Activated naive CD8-positive, alpha-beta T cell treated with anti-CD3 and anti-CD28 coated beads, Interleukin-2, amount 50 U/mL, for 16 hours (primary cell): ENCODE measurements around the gene ATXN7L3.

Experiments
- DNase-seq: peaks from one replicate; pipeline ENCODE4 v3.0.0-alpha.2; 2020; ENCODE audit warnings: low read depth, low spot score

Gene ATXN7L3

DNA sequence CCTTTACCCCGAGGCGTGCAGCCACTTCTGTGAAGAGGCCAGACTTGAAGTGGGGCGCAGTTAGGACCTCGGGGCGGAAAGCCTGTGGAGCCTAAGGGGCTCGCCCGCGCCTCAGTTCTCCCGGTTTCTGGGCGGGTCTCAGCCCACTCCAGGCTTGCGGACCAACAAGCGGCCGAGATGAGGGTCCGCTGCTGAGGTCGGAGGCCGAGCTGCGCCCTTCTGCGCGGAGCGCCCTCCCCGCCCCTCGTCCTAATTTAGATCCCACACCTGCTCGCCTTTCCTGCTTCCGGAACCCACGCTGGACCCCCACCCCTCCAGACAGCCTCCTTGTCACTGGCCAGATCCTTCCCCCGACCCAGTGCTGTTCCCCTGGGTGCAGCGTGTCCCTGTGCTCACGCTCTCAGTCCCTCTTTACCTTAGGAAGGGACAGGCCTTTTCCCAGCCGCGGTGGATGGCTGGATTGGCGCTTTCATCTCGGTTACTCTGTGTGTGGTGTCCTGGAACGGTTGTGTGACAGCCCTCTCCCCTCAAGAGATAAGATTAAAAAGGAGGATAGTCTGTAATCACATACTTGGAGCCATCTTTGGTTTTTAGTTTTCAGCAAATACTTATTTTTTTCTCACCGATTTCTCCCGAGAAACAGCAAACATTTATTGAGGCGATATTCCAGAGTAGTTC lies 933 bp upstream of the ATXN7L3 start:
- no peak for DNase-seq

- DNase-seq: no peak
Measured at GRCh38 chr17:44198721-44199552, 747 bp downstream of the ATXN7L3 start.

- DNase-seq: no peak
Measured at GRCh38 chr17:44197980-44198720, 1.5 kb downstream of the ATXN7L3 start.

DNA sequence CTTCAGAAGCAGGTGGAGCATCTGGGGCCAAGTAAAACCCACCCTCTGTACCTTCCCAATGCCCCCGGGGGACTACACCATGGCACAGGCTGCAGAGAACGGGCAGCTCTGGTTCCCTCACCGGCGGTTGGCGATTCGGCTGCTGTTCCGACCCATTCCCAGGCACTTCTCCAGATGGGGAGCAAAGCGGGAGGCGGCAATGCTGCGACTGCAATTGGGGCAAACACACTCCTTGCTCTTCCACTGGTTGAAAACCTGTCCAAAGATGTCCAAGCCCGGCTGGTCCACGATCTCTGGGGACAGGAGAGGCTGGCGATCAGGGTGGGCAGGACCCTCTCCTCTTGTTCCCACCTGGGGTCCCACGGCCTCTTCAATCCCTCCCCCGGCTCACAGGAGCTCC lies 2.6 kb downstream of the ATXN7L3 start:
- DNase-seq: no peak

DNA sequence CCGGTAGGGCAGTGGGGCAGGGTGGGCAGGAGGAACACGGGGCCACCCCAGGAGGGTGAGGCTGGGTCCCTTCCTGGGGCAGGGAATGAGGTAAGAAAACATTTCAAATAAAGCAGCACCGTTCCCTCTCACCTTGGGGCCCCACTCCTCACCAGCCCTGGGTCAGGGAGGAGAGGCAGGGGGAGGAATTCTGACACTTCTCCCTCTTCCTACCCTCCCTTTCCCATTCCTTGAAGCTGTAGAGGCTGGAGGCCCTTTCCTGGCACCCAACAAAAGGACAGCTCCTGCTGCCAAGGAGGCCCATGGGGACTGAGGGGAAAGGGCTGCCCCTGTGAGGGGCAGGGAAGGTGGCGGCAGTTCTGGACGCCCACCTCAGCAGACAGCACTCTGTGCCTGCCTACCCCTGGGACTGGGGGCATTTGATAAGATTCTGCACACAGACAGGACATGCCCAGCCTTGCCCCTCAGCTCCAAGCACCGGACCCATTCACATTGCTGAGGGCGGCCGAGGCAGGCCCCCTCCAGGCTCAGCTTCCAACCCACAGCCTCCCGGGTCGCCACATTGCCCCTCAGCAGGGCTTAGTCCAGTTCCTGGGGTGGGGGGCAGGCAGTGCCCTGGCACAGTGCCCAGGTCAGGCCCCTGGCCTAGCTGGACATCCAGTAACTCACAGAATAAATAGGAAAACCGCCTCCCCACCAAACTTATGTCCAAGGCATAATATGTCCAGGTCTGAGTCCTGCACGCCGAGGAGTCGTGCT lies 6.2 kb downstream of the ATXN7L3 start:
- no peak for DNase-seq

DNA sequence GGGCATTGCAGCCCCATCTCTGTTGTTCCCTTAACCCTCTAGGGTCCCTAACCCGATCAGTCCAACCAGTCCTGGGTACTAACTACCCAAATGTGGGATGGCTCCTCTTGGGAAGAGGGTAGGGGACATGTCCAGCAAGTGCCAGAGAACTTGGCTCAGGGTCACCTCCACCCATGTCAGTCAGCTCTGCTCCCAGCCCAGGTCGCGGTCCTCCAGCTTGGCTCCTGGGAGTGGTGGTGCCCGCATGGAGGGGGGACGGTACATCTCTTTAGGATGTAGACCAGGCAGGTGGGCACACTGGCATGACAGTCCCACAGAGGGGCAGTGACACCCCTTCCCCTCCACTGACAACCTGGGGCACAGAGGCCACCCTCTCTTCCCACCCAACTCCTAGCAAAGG lies 6.9 kb downstream of the ATXN7L3 start:
- DNase-seq: no peak

DNA sequence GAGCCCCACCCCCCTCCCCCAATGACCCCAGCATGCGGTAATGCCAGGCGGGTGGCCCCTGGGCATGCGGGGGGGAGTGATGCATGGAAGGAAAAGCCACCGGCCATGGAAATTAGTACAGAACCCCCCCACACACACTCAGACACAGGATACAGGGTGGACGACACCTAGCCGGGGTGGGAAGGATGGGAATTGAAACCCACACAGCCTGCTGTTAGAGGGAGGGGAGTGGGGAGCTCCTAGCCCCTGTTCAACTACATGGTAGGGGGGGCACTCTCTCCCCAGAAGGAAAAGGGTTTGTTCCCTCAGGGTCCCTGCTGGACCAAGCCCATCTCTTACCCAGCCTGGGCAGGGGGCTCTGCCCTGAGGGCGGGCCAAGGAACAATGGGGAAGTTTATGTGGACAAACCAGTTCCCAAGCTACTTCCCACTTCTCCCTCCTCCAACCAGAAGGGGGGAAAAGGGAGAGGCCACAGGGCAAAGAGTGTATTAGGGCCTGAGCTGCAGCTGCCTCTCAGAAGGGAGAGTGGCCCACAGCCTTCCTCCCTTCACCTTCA lies 7.7 kb downstream of the ATXN7L3 start:
- DNase-seq: no peak

GRCh38 chr17:44191369-44191768 lies 8.3 kb downstream of the ATXN7L3 start:
- DNase-seq: no peak

- no peak for DNase-seq
Measured at GRCh38 chr17:44190481-44190880, 9.2 kb downstream of the ATXN7L3 start.

DNA sequence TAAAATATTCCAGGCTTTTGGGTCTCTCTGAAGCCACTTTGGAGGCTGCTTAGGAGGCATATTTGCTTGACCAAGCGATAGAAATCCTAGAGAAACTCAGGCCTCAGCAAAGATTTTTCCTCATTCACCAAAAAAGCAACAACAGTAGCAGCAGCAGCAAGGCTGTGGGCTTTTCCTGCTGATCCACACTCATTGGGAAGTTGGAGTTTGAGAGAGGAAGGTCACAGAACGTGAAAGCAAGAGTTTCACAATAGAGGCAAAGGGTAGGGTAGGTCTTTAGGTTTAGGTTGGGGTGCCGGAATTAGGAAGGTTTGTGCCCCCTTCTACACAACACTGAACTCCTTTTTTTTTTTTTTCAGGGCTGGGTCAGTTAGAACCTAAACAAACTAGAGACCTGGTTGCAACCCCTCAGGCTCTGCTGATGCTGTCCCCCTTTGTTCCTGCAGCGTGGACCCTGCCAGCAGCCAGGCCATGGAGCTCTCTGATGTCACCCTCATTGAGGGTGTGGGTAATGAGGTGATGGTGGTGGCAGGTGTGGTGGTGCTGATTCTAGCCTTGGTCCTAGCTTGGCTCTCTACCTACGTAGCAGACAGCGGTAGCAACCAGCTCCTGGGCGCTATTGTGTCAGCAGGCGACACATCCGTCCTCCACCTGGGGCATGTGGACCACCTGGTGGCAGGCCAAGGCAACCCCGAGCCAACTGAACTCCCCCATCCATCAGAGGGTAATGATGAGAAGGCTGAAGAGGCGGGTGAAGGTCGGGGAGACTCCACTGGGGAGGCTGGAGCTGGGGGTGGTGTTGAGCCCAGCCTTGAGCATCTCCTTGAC lies 10.9 kb downstream of the ATXN7L3 start:
- no peak for DNase-seq

DNA sequence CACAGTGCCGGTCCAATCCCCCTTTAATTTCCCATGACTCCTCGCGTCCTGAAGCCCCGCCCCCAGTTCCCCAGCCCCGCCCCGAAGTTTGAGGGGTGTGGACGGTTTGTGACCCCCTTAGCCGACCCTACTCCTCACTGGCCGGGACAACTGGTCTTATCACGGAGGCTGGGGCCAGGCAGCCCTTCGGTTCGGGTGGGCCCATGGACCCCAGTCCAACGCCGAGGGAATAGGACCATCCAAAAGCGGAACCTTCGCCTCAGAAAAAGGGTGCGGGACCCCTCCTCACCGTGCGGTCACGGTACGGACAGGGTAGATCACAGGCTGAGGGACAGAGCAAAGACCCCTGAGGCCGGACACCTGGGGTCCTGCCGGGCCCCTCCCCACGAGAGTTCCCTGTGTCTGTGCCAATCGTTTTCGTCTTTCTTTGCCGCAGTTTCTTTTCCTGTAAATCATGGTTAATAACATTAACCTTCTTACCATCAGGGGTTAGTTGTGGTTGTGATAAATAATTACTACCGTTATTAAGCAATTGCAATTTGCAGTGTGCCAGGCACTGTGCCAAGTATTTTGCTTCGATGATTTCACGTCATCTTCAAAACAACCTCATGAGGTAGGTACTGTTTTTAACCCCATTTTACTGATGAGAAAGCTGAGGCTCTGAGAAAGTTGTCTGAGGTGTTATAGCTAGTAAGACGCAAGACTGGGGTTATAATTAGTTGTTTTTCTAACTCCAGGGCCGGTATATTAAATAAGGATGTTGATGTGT lies 12.4 kb downstream of the ATXN7L3 start:
- DNase-seq: no peak

DNA sequence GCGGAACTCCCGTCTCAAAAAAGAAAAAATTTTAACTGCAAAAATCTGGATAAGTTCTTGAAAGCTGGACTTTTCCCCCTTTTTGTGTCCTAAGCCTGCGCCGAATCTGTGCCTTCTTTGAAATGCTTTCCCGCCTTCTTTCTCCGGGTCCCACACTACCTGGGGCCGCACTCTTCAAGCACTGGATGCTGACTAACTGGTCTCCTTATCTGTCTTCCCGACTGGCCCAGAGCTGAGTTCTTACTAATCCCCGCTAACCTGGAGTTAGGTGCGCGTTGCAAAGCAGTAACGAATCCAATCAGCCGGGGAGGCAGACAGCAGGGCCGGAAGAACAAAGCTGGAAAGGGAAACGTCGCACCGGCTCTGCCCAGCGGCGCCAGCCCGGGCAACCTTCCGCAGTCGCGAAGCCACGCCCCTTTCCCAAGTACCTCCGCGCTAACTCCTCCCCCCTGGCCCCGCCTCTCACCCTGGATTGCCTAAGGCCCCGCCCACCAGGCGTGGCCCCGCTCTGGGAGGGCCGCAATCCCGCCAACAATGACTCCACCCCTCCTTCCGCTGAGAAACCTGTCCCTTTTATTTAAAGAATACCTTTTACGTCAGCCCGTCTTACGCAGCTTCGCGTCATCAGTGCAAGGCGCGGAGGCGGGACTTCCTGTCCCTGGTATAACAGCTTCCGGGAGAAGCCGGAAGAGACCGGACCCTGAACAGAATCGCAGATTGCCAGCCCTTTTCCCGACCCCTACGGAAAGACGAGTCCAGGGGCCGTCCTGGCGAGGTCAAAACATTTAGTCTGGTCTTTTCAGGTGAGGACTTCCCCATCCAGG lies 13.2 kb downstream of the ATXN7L3 start, which contains the start of gene TMUB2:
Gene TMUB2, plus strand, starts transcription at position 666 of the 824 bp plus-strand sequence. CDS start 737 bp downstream, outside the sequence.
- peak; percentile 99 for DNase-seq

GRCh38 chr17:44184212-44184810 lies 15.4 kb downstream of the ATXN7L3 start:
- DNase-seq: no peak

GRCh38 chr17:44183024-44183423 lies 16.7 kb downstream of the ATXN7L3 start:
- no peak for DNase-seq

DNA sequence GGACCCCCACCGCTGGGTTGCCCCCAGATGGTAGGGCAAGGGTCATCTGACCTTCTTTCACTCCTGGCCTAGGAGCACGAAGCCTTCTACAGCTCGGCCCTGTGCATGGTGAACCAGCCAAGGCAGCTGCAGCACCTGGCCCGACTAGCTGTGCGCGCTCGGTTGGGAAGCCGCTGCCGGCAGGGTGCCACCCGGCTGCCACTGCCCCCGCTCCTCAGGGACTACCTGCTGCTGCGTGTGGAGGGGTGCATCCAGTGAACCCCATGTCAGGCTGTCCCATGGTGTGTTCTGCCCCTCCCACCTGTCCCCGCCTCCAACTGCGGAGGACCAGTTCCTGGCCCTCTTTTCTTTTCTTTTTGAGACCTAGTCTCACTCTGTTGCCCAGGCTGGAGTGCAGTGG lies 21.6 kb downstream of the ATXN7L3 start:
- no peak for DNase-seq

DNA sequence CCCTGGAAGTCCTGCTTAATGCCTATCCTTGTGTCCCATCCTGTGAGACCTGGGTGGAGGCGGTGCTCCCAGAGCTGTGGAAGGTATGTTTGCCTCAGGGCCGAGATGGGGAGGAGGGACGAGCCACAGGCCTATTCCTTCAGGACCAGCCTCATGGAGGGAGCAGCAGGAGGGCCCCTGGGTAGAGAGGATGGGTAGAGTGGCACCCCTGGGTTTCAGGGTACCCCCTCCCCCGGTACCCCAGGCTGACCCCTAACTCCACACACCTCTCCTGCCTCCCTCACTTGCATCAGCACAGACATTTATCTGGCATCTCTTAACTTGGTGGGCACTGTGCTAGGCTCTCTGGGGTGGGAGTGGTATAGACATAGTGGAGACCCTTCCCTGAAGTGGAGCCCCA lies 22.0 kb downstream of the ATXN7L3 start:
- no peak for DNase-seq

DNA sequence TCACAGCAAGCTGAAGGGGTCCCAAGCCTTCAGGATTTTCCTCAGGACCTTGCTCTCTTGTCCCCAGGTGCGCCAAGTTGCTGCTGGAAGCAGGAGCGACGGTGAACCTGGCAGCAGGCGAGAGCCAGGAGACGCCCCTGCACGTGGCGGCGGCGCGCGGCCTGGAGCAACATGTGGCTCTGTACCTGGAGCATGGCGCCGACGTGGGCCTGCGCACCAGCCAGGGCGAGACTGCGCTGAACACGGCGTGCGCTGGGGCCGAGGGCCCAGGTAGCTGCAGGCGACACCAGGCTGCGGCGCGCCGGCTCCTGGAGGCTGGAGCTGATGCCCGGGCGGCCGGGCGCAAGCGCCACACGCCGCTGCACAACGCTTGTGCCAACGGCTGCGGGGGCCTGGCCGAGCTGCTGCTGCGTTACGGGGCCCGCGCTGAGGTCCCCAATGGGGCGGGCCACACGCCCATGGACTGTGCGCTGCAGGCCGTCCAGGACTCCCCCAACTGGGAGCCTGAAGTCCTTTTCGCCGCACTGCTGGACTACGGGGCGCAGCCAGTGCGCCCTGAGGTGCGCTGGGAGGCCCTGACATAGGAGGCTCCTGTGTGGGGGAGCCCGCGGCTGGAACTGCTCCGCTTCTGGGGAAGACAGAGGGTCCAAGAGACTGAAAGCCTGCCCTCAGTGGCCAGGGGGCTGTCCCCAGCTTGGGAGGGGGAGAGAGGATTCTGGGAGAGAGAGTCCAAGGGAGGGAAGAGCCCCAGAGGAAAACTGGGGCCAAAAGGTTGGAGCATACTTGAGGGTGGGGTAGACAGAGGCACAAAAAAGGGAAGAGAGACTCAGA lies 22.8 kb downstream of the ATXN7L3 start:
- DNase-seq: no peak
